Retinal pigment epithelial cell (primary cell): ENCODE data around the gene IP6K3.

ENCODE experiments used
- DNase-seq: peaks from one replicate; pipeline ENCODE4 v3.0.0-alpha.2; 2010; ENCODE audit warnings: low read depth
- H3K4me3 ChIP-seq: 2 replicates; pipeline ENCODE4 v1.5.1; 2011; ENCODE audit warnings: mild to moderate bottlenecking, low read length, control low read depth, moderate library complexity
- CTCF ChIP-seq: conservative IDR thresholded peaks from 2 replicates; pipeline ENCODE4 v1.5.1; 2011; ENCODE audit warnings: low read depth, low read length, control low read depth, inconsistent platforms

Gene IP6K3

GRCh38 chr6:33789550-33789895, 42.8 kb upstream of the IP6K3 start:
- H3K4me3 ChIP-seq = peak overlapping the region; percentile 49
- no peak for TF ChIP-seq CTCF

GRCh38 chr6:33788694-33789549, 42.2 kb upstream of the IP6K3 start, which contains the start of gene LEMD2:
Gene LEMD2 (minus strand): TSS chr6:33789130. CDS start chr6:33789116, 14 bp downstream.
- TF ChIP-seq CTCF = no peak

More at GRCh38 chr6:33789550-33789895, 42.8 kb upstream of the IP6K3 start:
- no peak for DNase-seq

DNA sequence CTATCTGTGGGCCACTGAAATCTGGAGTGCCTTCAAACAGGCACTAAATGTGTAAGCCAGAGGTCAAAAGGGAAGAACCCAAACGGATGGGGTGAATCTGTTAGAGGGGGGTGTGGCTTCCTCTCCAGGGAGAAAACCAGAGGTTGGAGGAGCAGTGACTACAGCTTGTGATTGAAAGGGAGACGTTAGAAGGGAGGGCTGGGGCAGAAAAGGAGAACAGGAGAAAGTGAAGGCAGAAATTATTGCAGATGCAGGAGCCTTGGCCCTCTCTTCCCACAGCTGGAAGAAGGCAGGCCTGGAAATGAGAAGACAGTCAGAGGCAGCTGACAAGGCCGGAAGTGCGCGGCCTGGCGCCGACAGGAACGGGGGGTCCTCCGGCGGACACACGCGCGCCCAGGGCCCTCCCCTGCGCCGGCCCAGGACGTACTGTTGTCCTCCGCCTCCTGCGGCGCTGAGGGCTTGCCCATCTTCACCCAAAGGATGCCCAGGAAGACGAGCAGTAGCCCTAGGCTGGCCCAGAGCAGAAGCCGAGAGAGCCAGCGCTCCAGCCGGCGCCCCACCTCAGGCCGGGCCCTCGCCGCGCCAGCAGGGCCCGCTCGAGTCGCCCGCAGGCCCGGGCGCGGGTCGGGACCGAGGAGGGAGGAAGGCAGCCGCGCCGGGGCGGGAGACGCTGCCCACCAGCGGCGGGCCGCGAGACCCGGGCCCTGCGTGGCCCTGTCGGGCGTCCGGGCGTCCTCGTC, 41.4 kb upstream of the IP6K3 start:
- no peak for DNase-seq
- no peak for TF ChIP-seq CTCF
- H3K4me3 ChIP-seq = peak overlapping the region; percentile 63

More at GRCh38 chr6:33788694-33789549, 42.2 kb upstream of the IP6K3 start, which contains the start of gene LEMD2:
- H3K4me3 ChIP-seq = peak within 1 kb of the TSS; percentile 63
- DNase-seq = peak; percentile 65

GRCh38 chr6:33787346-33787953, 40.7 kb upstream of the IP6K3 start:
- TF ChIP-seq CTCF = no peak
- DNase-seq = no peak
- H3K4me3 ChIP-seq = peak overlapping the region; percentile 63

DNA sequence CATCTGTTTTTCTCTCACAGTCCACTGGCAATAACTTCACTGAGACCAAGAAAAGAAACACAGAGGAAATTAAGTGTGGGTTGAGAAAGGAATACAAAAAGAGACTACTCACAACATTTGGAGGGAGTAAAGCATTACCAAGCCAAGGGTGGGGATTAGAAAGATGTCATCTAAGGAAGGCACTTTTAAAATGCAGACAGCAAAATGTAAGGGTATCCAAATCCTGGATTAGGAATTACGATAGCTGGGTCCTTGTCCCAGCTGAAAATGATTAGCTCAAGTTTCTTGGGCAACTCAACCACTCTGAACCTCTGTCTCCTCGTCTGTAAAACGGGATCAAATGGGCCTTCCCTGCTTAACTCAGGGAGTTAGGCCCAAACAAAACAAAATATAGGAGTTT, 40.0 kb upstream of the IP6K3 start:
- TF ChIP-seq CTCF = no peak
- no peak for DNase-seq
- H3K4me3 ChIP-seq = no peak overlapping the region

DNA sequence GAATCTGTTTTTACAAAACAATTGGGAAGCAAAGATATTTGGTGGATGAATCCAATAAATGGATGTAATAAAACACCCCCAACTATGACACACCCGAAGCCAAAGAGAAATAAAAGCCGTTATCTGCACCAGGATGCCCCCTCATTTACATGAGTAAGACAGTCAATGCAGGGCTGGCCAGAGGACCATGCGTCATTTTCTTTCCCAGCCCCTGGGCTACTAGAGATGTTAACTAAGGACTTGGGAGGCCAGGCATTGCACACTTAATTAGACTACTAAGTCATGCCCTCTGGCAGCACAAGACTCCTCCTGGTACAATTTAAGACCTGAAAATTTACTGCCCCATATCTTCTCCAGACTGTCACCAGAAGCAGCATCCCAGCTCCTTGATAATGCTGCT, 39.1 kb upstream of the IP6K3 start:
- H3K4me3 ChIP-seq = no peak overlapping the region
- TF ChIP-seq CTCF = no peak
- DNase-seq = no peak
